Uterus (tissue), 2 donors: ENCODE measurements around the gene CALY.

Source experiments
- CTCF ChIP-seq, 4 experiments: fragments of 200-600 bp in 2 of 4; fragments of 450-650 bp in 2 of 4; sonication (generic) in 2 of 4; IDR thresholded peaks; one replicate each; pipeline ENCODE4 v1.5.1; 2016 to 2019; ENCODE audit warnings: antibody characterized with exemption in 4 of 4, mild to moderate bottlenecking in 2 of 4, moderate library complexity in 1 of 4
- POLR2A ChIP-seq, 2 donors: fragments of 450-650 bp; IDR thresholded peaks; one replicate each; pipeline ENCODE4 v1.6.1; 2016; ENCODE audit warnings: antibody characterized with exemption in 2 of 2, mild to moderate bottlenecking in 1 of 2, moderate library complexity in 1 of 2

GRCh38 chr10:133289761-133290160 lies 46.9 kb downstream of the CALY start:
- TF ChIP-seq CTCF (IDR thresholded peaks at IDR 0.05) (no peak), POLR2A (IDR thresholded peaks at IDR 0.05) (no peak)
